Subcutaneous adipose tissue (tissue), 4 donors: Measurements from ENCODE around the gene DAB1. TPM values are rescaled to one million over a fixed set of nuclear protein-coding genes. Genes with fewer than 3 reads are reported as not detected.

Experiments used
- total RNA-seq, 4 donors: library from RNA; depleted of rRNA; stranded (reverse); fragments of >200 nt; gene quantifications; one replicate each; pipeline ENCODE4 v1.1.0, GENCODE V29; 2016
- TF ChIP-seq, protein P1 (sequence below): fragments of 450-650 bp; IDR thresholded peaks from one replicate; pipeline ENCODE4 v1.5.1; 2016; ENCODE audit warnings: low read depth, mild to moderate bottlenecking, control low read depth, antibody characterized with exemption, moderate library complexity

The DAB1 gene
- total RNA-seq, 4 donors from 2014 or later, result 0.22 to 0.98 (median 0.45) TPM

DNA sequence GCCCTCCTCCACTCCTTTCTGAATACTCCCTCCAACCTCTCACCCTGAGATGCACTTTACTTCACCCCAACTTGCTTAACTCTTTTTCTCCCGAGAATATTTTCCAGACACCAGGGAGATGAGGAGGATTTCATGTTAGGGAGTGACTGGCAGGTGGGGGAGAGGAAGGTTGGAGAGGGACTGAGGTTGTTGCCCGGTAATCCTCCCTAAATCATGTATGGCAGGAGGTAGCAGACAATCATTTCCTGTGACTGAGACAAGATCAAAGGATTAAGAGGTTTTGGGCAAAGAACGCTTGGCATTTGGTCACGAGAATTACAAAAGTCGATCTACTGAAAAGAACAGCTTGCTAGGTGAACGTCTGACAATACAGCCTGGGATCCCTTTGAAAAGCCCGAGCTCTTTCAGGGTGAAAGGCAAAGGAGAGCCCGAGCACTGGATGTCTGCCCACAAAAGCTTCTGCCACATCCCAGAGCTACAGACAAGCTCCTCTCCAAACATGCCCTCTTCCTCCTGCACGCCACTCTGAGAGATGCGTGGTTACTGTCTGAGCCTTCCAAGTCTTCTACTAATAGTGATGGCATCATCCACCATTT lies 154.1 kb downstream of the DAB1 start:
- TF ChIP-seq, protein P1, sequence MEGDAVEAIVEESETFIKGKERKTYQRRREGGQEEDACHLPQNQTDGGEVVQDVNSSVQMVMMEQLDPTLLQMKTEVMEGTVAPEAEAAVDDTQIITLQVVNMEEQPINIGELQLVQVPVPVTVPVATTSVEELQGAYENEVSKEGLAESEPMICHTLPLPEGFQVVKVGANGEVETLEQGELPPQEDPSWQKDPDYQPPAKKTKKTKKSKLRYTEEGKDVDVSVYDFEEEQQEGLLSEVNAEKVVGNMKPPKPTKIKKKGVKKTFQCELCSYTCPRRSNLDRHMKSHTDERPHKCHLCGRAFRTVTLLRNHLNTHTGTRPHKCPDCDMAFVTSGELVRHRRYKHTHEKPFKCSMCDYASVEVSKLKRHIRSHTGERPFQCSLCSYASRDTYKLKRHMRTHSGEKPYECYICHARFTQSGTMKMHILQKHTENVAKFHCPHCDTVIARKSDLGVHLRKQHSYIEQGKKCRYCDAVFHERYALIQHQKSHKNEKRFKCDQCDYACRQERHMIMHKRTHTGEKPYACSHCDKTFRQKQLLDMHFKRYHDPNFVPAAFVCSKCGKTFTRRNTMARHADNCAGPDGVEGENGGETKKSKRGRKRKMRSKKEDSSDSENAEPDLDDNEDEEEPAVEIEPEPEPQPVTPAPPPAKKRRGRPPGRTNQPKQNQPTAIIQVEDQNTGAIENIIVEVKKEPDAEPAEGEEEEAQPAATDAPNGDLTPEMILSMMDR, result no peak

DNA sequence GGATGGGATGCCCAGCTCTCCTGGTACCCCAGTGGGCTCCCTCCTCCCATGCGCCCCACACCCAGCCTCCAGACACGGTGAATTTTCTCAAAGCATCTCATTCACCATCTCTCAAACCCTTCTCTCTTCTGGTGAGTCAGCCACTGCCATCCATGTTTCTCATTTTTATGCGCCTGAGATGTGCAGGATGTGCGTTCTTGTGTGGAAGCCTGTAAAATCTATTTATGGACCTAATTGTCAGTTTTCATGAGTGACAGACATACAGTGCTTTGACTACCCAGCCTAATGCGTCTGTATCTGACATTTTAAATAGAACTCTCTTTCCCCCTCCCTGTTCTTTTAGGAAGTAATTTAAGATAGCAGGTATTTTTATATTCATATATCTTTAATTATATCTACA lies 158.8 kb downstream of the DAB1 start:
- TF ChIP-seq, protein P1, result no peak

DNA sequence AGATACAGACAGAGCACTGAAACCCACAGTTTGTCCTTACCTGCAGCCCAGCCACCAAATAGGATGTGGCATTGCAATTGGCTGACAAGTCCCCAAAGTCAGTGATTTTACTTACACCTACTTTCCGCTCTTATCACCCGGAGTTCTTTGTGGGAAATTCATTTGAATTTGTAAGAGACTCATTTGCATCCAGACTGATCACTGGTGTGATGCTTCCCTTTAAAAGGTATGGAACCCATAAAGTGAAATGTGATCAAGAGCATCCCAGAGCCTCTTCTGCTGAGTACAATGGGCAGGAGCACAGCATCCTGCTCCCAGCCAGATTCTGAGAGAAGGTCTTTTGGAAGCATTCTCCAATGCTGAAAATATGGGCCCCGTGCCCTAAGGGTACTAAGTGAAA lies 161.4 kb downstream of the DAB1 start:
- TF ChIP-seq, protein P1, result no peak

DNA sequence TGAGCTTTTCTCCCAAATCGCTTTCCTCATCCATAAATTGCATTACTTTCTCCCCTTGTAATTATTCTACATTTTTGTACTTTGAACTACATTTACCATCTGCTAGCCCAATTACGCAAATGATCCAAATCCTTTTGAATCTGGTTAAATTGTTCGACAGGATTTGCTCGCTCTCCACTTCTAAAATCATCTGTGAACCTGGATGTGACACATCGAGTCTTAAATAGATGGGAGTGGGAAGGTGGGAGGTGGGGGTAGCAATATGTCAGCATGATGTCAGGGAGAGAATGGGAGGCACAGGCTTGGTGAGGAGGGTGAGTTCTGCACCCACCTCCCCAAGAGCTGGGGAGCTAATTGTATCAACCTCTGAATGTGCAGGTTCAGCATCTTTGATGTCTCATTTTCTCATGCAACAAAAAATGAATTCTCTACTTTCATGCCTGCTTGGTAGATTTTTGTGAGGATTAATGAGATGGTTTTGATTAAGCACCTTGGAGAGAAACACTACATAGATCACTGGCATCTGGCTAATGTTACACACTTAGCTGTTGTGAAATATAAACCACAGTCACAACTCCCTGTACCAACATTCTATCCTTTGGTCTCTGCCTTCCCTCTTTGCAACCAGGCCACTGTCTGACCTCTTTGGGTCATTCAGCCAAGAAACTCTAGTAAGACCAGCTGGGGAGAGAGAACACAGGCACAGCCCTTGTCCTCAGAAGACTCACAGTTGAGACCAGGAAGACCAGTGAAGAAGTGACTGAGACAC lies 165.1 kb downstream of the DAB1 start:
- TF ChIP-seq, protein P1, result no peak

DNA sequence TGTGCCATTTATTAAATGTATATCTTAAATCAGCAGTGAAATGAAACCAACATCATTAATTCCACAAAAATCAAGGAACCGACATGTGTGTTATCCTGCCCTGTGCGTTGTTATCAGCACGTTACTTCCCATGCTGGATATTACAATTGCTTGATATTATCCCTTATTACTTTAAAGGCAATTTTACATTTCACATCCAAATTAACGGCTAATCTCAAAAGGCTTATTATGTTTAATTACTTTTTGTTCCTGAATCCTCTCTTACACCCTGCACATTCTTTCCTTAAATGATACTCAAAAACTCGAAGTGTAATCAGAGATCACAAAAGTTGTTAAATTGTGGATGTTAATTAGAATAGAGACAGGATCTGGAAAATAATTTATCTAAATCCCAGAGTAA lies 167.9 kb downstream of the DAB1 start:
- TF ChIP-seq, protein P1, result no peak

DNA sequence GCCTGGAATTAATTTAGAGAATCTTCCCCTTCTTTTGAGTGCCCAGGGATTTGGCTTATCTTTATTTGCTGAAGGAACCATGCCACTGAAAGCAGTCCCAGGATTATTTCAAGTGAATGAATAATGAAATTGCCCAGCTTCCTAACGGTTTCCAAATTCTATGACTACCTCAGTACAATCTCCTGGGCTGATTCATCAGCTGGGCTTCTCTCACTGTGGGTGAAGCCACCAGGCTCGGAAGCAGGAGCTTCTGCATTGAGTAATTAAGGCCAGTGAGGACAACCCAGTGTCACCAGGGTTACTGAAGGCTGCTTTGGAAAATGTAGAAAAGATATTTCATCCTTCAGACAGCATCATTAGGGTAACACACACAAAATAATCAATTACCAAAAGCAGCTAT lies 169.8 kb downstream of the DAB1 start:
- TF ChIP-seq, protein P1, result no peak

DNA sequence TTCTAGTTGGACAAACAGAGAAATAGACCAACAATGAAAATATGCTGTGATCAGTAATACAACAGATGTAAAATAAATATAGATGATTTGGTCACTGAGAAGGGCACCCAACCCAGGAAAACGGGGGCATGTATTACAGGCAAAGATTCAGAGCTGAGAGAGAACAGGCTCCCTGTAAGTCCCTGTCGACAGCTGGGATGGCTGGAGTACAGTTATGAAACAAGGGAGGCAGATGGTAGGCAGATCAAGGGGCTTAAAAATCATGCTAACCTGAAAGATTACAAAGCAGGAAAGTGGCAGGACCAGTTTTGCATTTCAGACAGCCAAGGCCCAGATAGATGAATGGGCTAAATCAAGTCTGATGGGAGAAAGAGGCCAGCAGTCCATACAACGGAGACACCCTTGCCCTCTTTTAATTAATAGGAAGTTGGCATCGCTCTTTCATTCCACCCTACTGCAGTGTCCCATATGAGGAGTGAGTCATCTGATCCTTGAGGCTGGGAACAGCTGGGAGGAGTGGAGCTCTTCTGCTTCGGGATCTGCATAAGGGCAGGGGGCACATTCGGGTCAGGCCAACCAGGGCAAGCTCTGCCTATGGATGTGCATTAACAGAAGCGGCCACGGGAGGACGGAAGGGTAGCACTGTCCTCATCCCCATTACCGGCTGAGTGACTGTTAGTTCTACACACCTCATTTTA lies 171.1 kb downstream of the DAB1 start:
- TF ChIP-seq, protein P1, result no peak
